Stimulated activated CD4-positive, alpha-beta T cell treated with anti-CD3 and anti-CD28 coated beads, Interleukin-15, amount 100 ng/mL, for 1 hour (primary cell): Measurements from ENCODE around the gene PLCD4.

Experiments
- DNase-seq, 2 donors: peaks; one replicate each; pipeline ENCODE4 v3.0.0-alpha.2; 2020; ENCODE audit warnings: low read depth in 1 of 2, low spot score in 1 of 2

The PLCD4 gene

DNA sequence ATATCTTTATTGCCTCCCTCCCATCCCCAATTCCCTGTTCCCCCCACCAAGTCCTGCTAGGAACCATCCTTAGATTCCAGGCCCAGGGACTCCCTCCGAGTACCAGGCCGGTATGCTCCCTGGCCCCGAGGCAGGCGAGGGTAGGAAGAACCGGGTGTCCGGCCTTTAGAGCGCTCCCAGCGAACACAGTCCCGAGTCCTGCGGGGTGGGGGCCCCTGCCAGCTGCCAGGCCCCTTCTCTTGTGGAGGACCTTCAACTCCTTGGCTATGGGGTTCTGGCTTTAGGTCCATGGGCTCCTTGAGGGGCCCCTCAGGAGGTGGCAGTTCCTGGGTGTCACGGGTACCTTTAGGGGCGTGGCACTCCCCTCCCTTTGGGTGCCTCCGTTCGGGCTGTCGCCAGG lies 56.2 kb downstream of the PLCD4 start:
- no peak for DNase-seq

DNA sequence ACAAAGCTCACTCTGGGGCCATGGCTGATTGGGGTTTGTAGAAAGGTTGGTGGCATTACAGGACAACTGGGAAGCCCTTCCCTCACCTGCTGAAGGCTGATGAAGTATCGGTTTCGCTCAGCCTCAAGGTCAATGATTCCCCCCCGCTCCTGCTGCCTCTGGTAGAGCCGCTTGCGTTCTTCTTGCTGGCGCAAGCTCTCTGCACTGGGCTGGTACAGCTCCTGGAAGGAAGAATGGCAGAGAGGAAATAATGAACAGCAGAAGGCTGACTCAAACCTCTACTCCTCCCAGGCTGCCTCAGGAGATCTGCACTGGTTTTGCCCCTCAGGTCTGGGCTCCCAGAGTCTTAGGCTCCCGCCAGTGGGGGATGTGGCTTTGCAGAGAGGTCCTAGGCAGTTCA lies 57.0 kb downstream of the PLCD4 start:
- DNase-seq = no peak

DNA sequence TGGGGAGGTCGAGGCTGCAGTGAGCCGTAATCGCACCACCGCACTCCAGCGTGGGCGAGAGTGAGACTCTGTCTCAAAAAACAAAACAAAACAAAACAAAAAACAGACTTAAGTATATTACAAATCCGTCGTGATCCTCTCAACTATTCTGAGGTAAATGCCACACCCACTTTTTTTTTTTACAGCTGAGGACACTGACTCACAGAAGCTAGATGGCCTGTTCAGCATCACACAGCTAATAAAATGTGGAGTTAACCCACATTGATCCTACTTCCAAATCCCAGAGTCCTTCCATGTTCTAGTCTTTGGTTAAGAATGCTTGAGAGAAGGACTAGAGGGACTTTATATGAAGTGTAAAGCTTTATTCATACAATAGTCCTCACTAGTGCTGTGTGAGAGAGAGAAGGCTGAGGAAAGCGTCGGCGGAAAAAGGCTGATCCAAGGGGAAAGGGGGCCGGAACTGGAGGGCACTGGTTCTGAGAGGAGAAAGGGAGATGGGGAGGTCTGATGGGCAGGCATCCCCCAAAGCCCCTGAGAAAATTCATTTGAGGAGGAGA lies 63.5 kb downstream of the PLCD4 start:
- no peak for DNase-seq

DNA sequence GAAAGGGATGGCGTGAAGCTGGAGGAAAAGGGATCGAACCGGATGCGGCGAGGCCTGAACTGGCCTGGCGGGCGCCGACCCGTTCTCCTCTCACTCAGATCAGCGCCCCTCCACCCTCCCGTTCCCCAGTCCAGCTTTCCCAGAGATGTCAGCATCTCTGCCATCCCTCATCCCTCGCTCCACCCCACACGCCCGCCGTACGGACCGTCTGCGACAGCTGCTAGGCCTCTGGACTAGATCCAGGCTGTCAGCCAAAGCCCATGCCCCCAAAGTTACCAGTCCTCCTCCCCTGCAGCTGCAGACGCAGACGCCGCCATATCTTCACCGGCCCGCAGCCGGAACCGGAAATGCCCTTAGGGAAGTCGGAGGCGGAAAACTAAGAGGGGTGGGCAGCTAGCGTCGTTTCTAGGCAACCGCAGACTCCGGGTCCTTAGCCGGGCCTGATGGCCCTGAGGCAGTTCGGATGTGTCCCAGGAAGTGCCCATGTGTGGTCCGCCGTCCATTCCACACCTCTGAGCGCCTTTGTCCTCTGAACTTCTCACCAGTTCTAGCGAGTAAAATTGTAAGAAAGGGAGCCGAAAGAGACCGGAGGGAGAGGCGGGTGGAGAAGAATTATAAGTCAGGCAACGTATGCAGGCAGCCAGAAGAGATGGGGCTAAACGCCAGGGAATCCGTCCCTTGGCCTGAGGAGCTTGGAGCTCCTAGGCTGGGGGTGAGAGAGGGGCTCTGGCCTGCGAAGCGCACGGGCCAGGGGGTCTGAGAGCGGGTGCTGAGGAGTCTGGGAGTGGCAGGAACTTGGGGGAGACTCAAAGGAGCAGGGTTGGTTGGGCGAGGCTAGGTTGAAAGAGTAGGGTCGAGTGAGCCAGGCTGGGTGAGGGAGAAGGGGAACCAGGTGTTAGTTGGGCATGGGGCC lies 64.2 kb downstream of the PLCD4 start, which contains the start of the genes RNF25 and STK36:
TSS of gene RNF25 (minus strand) at position 349 of the 913 bp plus-strand sequence. CDS start at position 317, 32 bp downstream.
TSS of gene STK36 (plus strand) at position 433 of the 913 bp plus-strand sequence. CDS start 744 bp downstream, outside the sequence.
- peak; percentile 61 to 70 for DNase-seq

DNA sequence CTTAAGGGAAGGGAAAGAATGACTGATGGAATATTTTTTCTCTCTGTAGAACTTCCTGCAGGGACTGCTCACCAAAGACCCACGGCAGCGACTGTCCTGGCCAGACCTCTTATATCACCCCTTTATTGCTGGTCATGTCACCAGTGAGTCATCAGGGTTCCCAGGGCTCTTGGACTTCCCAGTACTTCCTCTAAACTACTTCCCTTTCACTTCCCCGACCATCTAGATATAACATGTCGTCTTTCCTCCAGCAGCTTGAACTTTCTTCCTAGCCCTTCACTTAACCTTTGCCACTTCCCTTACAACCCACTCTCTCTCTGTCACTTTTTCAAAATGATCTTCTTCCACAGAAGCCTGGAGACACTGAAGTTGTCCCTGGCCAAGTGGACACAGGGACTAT lies 71.4 kb downstream of the PLCD4 start:
- no peak for DNase-seq

DNA sequence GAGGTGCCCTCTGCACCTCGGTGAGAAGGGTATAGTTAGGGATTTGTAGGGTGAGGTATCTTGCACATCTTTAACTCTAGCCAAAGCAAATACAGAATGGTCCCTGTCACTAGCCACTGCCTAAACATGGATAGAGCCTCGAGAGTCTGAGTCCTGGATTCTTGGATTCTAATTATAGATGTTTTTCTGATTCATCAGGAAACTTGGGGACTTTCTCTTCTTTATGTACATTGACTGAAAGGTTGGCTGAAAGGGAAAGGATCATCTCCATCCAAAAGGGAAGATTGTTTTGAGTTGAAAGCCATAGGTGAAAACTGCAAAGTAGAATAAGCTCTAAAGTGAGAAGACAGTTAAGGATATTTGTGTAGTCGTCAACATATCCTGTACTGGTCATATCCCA lies 72.4 kb downstream of the PLCD4 start:
- no peak for DNase-seq
